M059J (cell line): ENCODE data around the gene PIGU. TPM values are rescaled to one million over a fixed set of nuclear protein-coding genes. Genes with fewer than 3 reads are reported as not detected.
A peak's percentile ranks its signal among the peaks of the same experiment; 100 is the strongest.
"Not testable (repeated sequence)": the region's sequence is repeated elsewhere in the genome, so short reads cannot be mapped to it uniquely, and the experiment has no call there.

Experiments
- DNase-seq: peaks from one replicate; pipeline ENCODE4 v3.0.0-alpha.2; 2012; ENCODE audit warnings: low read depth
- total RNA-seq: library from RNA; depleted of rRNA; stranded (reverse); fragments of >200 nt; shearing (Covaris generic); gene quantifications from 2 replicates; pipeline ENCODE4 v1.2.3, GENCODE V29; 2014; rRNA removed

Gene PIGU
- total RNA-seq, 1 experiment from 2014 or later: 60.7 TPM

- no peak for DNase-seq
Measured at GRCh38 chr20:34514897-34515483, 161.9 kb downstream of the PIGU start.

- not testable (repeated sequence) for DNase-seq
Measured at GRCh38 chr20:34514034-34514433, 162.9 kb downstream of the PIGU start.

GRCh38 chr20:34512955-34513419 lies 163.9 kb downstream of the PIGU start:
- DNase-seq: peak; percentile 60

- peak; percentile 71 for DNase-seq
Measured at GRCh38 chr20:34512266-34512954, 164.5 kb downstream of the PIGU start.

- DNase-seq: no peak
Measured at GRCh38 chr20:34511891-34512265, 165.0 kb downstream of the PIGU start.

GRCh38 chr20:34510575-34510974 lies 166.3 kb downstream of the PIGU start:
- DNase-seq: no peak

Other genes with a start within 250 kb of the PIGU start
- gene DYNLRB1, start 160.7 kb downstream of the PIGU start, total RNA-seq: 305 and 515 TPM in 2 replicates
- 59.8 and 72.2 TPM in 2 replicates for gene MAP1LC3A, start 118.4 kb downstream of the PIGU start, total RNA-seq
- 11.3 and 17.4 TPM in 2 replicates for gene TP53INP2, start 27.3 kb upstream of the PIGU start, total RNA-seq
- gene NCOA6, start 148.6 kb upstream of the PIGU start, total RNA-seq: 7.5 and 14.5 TPM in 2 replicates
- 2.1 and 2.6 TPM in 2 replicates for gene GGT7, start 195.8 kb upstream of the PIGU start, total RNA-seq
- 26.0 and 34.2 TPM in 2 replicates for gene ACSS2, start 199.5 kb upstream of the PIGU start, total RNA-seq